Measurements from ENCODE around the gene DYNLRB1. TPM values are rescaled to one million over a fixed set of nuclear protein-coding genes. Genes with fewer than 3 reads are reported as not detected.

Gene DYNLRB1
- total and polyA plus RNA-seq, 2 of the 13 experiments (the other 11 are each of a cell fraction or from before 2014, with no cell fraction given), result 140 to 244 TPM

- TF ChIP-seq SIN3A (IDR thresholded peaks at IDR 0.05; ENCODE audit: borderline replicate concordance, low read depth, low read length) (peak; percentile 48), HNF4A (CRISPR knock-in tag; IDR thresholded peaks at IDR 0.05) (peak; percentile 45; the same call in 1 of the 2 replicates), ZSCAN21 (CRISPR knock-in tag; IDR thresholded peaks at IDR 0.05; ENCODE audit: borderline replicate concordance) (no peak), ZSCAN9 (CRISPR knock-in tag; IDR thresholded peaks at IDR 0.05; ENCODE audit: borderline replicate concordance) (peak; percentile 96), HHEX (CRISPR knock-in tag; IDR thresholded peaks at IDR 0.05) (peak; percentile 57; the same call in 1 of the 2 replicates), ZSCAN30 (CRISPR knock-in tag; IDR thresholded peaks at IDR 0.05) (no peak), NCOR1 (IDR thresholded peaks at IDR 0.05; ENCODE audit: borderline replicate concordance, low read length) (0 out of 2 replicates have a peak, but pooled peaks have one; percentile 50), JDP2 (CRISPR knock-in tag; IDR thresholded peaks at IDR 0.05; ENCODE audit: borderline replicate concordance) (no peak), ZNF773 (CRISPR knock-in tag; IDR thresholded peaks at IDR 0.05; ENCODE audit: borderline replicate concordance) (no peak), ZKSCAN8 (CRISPR knock-in tag; IDR thresholded peaks at IDR 0.05; ENCODE audit: borderline replicate concordance) (peak; percentile 97), BCL6 (CRISPR knock-in tag; IDR thresholded peaks at IDR 0.05) (peak; percentile 79), ZNF18 (CRISPR knock-in tag; IDR thresholded peaks at IDR 0.05; ENCODE audit: insufficient replicate concordance) (peak; percentile 95), GABPB1 (CRISPR knock-in tag; IDR thresholded peaks at IDR 0.05) (peak; percentile 69), SMARCE1 (IDR thresholded peaks at IDR 0.05; ENCODE audit: borderline replicate concordance) (no peak)
- TF ChIP-seq, protein P1, sequence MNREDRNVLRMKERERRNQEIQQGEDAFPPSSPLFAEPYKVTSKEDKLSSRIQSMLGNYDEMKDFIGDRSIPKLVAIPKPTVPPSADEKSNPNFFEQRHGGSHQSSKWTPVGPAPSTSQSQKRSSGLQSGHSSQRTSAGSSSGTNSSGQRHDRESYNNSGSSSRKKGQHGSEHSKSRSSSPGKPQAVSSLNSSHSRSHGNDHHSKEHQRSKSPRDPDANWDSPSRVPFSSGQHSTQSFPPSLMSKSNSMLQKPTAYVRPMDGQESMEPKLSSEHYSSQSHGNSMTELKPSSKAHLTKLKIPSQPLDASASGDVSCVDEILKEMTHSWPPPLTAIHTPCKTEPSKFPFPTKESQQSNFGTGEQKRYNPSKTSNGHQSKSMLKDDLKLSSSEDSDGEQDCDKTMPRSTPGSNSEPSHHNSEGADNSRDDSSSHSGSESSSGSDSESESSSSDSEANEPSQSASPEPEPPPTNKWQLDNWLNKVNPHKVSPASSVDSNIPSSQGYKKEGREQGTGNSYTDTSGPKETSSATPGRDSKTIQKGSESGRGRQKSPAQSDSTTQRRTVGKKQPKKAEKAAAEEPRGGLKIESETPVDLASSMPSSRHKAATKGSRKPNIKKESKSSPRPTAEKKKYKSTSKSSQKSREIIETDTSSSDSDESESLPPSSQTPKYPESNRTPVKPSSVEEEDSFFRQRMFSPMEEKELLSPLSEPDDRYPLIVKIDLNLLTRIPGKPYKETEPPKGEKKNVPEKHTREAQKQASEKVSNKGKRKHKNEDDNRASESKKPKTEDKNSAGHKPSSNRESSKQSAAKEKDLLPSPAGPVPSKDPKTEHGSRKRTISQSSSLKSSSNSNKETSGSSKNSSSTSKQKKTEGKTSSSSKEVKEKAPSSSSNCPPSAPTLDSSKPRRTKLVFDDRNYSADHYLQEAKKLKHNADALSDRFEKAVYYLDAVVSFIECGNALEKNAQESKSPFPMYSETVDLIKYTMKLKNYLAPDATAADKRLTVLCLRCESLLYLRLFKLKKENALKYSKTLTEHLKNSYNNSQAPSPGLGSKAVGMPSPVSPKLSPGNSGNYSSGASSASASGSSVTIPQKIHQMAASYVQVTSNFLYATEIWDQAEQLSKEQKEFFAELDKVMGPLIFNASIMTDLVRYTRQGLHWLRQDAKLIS (CRISPR knock-in tag; IDR thresholded peaks at IDR 0.05), result peak; percentile 73; the same call in 1 of the 2 replicates
- TF ChIP-seq, protein P2, sequence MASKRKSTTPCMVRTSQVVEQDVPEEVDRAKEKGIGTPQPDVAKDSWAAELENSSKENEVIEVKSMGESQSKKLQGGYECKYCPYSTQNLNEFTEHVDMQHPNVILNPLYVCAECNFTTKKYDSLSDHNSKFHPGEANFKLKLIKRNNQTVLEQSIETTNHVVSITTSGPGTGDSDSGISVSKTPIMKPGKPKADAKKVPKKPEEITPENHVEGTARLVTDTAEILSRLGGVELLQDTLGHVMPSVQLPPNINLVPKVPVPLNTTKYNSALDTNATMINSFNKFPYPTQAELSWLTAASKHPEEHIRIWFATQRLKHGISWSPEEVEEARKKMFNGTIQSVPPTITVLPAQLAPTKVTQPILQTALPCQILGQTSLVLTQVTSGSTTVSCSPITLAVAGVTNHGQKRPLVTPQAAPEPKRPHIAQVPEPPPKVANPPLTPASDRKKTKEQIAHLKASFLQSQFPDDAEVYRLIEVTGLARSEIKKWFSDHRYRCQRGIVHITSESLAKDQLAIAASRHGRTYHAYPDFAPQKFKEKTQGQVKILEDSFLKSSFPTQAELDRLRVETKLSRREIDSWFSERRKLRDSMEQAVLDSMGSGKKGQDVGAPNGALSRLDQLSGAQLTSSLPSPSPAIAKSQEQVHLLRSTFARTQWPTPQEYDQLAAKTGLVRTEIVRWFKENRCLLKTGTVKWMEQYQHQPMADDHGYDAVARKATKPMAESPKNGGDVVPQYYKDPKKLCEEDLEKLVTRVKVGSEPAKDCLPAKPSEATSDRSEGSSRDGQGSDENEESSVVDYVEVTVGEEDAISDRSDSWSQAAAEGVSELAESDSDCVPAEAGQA (IDR thresholded peaks at IDR 0.05; ENCODE audit: low read depth), result peak; percentile 82; the same call in 1 of the 2 replicates
- TF ChIP-seq, protein P2 (CRISPR knock-in tag; IDR thresholded peaks at IDR 0.05; ENCODE audit: borderline replicate concordance), result 0 out of 2 replicates have a peak, but pooled peaks have one; percentile 12
Measured at GRCh38 chr20:34525709-34526416, 9.6 kb downstream of the DYNLRB1 start (continued).

Data from HepG2 (cell line).